HG02938 (cell line): ENCODE data around the gene VPS8.

ENCODE experiments used
- ATAC-seq: cut with Tn5 transposase; IDR thresholded peaks from one replicate; pipeline ENCODE4 v1.9.1; 2021; ENCODE audit warnings: mild to moderate bottlenecking, moderate library complexity; ENCODE audit not compliant: unreplicated experiment

The VPS8 gene

GRCh38 chr3:184811663-184811998, 335 bp upstream of the VPS8 start:
- no peak for ATAC-seq

- peak; percentile 4 for ATAC-seq
Observed at GRCh38 chr3:184812662-184813042, 686 bp downstream of the VPS8 start.

GRCh38 chr3:184813357-184813756, 1.4 kb downstream of the VPS8 start:
- no peak for ATAC-seq

- ATAC-seq = no peak
Observed at GRCh38 chr3:184814214-184814613, 2.2 kb downstream of the VPS8 start.

GRCh38 chr3:184815046-184815930, 3.3 kb downstream of the VPS8 start:
- ATAC-seq = no peak

GRCh38 chr3:184816614-184817013, 4.6 kb downstream of the VPS8 start:
- no peak for ATAC-seq

- no peak for ATAC-seq
Observed at GRCh38 chr3:184820525-184820924, 8.6 kb downstream of the VPS8 start.

GRCh38 chr3:184821034-184821433, 9.1 kb downstream of the VPS8 start:
- ATAC-seq = no peak

- no peak for ATAC-seq
Observed at GRCh38 chr3:184822081-184822480, 10.1 kb downstream of the VPS8 start.

- no peak for ATAC-seq
Observed at GRCh38 chr3:184822654-184823053, 10.7 kb downstream of the VPS8 start.

GRCh38 chr3:184823990-184824389, 12.0 kb downstream of the VPS8 start:
- no peak for ATAC-seq

- ATAC-seq = no peak
Observed at GRCh38 chr3:184825121-184825820, 13.3 kb downstream of the VPS8 start.

GRCh38 chr3:184827572-184827971, 15.6 kb downstream of the VPS8 start:
- no peak for ATAC-seq

- no peak for ATAC-seq
Observed at GRCh38 chr3:184832044-184832443, 20.1 kb downstream of the VPS8 start.

GRCh38 chr3:184832903-184833302, 20.9 kb downstream of the VPS8 start:
- ATAC-seq = no peak

GRCh38 chr3:184836090-184836822, 24.3 kb downstream of the VPS8 start:
- no peak for ATAC-seq

GRCh38 chr3:184842433-184842832, 30.5 kb downstream of the VPS8 start:
- no peak for ATAC-seq

GRCh38 chr3:184845819-184846218, 33.9 kb downstream of the VPS8 start:
- ATAC-seq = no peak

- ATAC-seq = no peak
Observed at GRCh38 chr3:184846496-184846895, 34.5 kb downstream of the VPS8 start.

GRCh38 chr3:184848934-184849333, 37.0 kb downstream of the VPS8 start:
- ATAC-seq = no peak

GRCh38 chr3:184850201-184850600, 38.2 kb downstream of the VPS8 start:
- no peak for ATAC-seq

- no peak for ATAC-seq
Observed at GRCh38 chr3:184857099-184857498, 45.1 kb downstream of the VPS8 start.
